ENCODE results near the gene QRFP.

Gene QRFP

GRCh38 chr9:130905902-130906734 is 9.5 kb upstream of the QRFP start:
- Histone ChIP-seq H3K4me3 (ENCODE audit: insufficient read depth in 1 of 2, low read depth in 1 of 2, low read length in 2 of 2) (no peak overlapping the region), H3K9ac (ENCODE audit: low read length) (no peak overlapping the region), H3K4me2 (ENCODE audit: low read length, poor library complexity, severe bottlenecking) (no peak overlapping the region), H3K9me3 (ENCODE audit: control insufficient read depth, low read length) (no peaks in the 10 kb centered on the region), H2AFZ (ENCODE audit: low read depth, low read length) (no peak overlapping the region), H3K14ac (ENCODE audit: low read length in 2 of 2) (no peak overlapping the region), H2BK5ac (ENCODE audit: low read depth, low read length, poor library complexity, severe bottlenecking) (no peak overlapping the region), H4K91ac (ENCODE audit: low read length) (no peak overlapping the region), H3K36me3 (ENCODE audit: control insufficient read depth in 1 of 2, insufficient read depth in 2 of 2, low read depth in 1 of 2, low read length in 2 of 2) (peaks cover 0 to 10% of the 10 kb centered on the region in 2 experiments), H2AK5ac (ENCODE audit: low read length, severe bottlenecking) (no peak overlapping the region), H3K27ac (ENCODE audit: low read length, poor library complexity, severe bottlenecking) (no peak overlapping the region), H3K4ac (ENCODE audit: low read depth in 1 of 2, low read length in 2 of 2) (no peak overlapping the region), H3K79me1 (replicated peaks; ENCODE audit: low read length, poor library complexity, severe bottlenecking) (no peaks in the 10 kb centered on the region), H4K8ac (ENCODE audit: low read length) (no peak overlapping the region), H3K23ac (ENCODE audit: low read length in 2 of 2) (no peak overlapping the region), H2BK120ac (ENCODE audit: low read depth, low read length) (no peak overlapping the region), H2BK12ac (ENCODE audit: low read length in 2 of 2) (no peak overlapping the region), H3K27me3 (ENCODE audit: control insufficient read depth in 1 of 2, insufficient read depth in 1 of 2, low read length in 2 of 2) (peaks cover 5 to 50% of the 10 kb centered on the region in 2 experiments), H3K18ac (ENCODE audit: low read depth in 1 of 2, low read length in 2 of 2) (no peak overlapping the region), H2BK15ac (ENCODE audit: low read depth, poor library complexity, severe bottlenecking) (no peak overlapping the region), H3K4me1 (ENCODE audit: control insufficient read depth, insufficient read depth, low read depth, low read length) (peaks cover 6% of the 10 kb centered on the region)
- WGBS, result 88% methylated on average over 22 of the region's 24 CpGs
- DNase-seq, result no peak

DNA sequence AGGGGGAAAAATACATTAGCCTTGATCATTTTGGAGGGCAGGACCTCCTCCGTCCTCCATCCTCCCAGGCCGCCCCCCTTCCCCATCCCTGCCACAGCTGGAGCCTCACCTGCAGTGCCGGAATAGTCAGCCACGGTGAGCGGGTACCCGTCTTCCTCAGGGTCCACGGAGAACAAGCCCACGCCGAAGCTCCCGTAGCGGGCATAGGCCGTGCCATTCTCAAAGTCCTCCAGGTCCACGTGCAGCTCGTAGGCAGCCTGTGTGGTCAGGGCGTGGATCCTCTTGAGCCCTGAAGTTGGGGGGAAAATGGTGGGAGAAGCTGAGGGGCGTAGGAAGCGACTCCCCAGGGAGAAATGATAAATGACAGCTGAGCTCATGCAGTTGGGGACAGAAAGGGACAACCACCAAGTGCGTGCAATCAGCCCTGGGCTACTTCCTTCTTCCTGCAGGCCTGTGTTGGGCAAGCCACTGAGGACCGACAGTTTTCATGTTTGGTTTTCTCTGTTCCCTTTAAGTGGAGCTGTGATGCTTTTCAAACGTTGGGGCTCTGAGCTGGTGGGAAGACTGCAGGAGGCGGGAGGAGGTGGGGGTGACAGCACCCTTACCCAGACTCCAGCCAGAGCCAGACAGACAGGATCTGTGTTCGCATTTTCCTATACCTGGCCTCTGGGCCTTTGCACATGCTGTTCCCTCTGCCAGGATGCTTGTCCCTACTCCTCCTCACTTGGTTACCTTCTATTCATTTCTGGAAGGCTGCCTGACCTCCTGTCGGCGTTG is 8.7 kb upstream of the QRFP start:
- H2BK15ac ChIP-seq (ENCODE audit: low read depth, poor library complexity, severe bottlenecking), result no peak overlapping the region
- peaks cover 6% of the 10 kb centered on the region for H3K4me1 ChIP-seq (ENCODE audit: control insufficient read depth, insufficient read depth, low read depth, low read length)
- H3K27me3 ChIP-seq (ENCODE audit: control insufficient read depth in 1 of 2, insufficient read depth in 1 of 2, low read length in 2 of 2), result peaks cover 13 to 58% of the 10 kb centered on the region in 2 experiments
- no peak overlapping the region for H4K8ac ChIP-seq (ENCODE audit: low read length)
- H3K9me3 ChIP-seq (ENCODE audit: control insufficient read depth, low read length), result no peaks in the 10 kb centered on the region
- H3K4ac ChIP-seq (ENCODE audit: low read depth in 1 of 2, low read length in 2 of 2), result no peak overlapping the region
- no peak overlapping the region for H2BK12ac ChIP-seq (ENCODE audit: low read length in 2 of 2)
- H3K79me1 ChIP-seq (replicated peaks; ENCODE audit: low read length, poor library complexity, severe bottlenecking), result no peaks in the 10 kb centered on the region
- no peak overlapping the region for H2BK5ac ChIP-seq (ENCODE audit: low read depth, low read length, poor library complexity, severe bottlenecking)
- no peak overlapping the region for H3K9ac ChIP-seq (ENCODE audit: low read length)
- DNase-seq, result no peak
- H3K27ac ChIP-seq (ENCODE audit: low read length, poor library complexity, severe bottlenecking), result no peak overlapping the region
- H2AFZ ChIP-seq (ENCODE audit: low read depth, low read length), result no peak overlapping the region
- no peak overlapping the region for H3K4me3 ChIP-seq (ENCODE audit: insufficient read depth in 1 of 2, low read depth in 1 of 2, low read length in 2 of 2)
- 92% methylated on average over 24 of the region's 24 CpGs for WGBS
- no peak overlapping the region for H2BK120ac ChIP-seq (ENCODE audit: low read depth, low read length)
- H3K36me3 ChIP-seq (ENCODE audit: control insufficient read depth in 1 of 2, insufficient read depth in 2 of 2, low read depth in 1 of 2, low read length in 2 of 2), result peaks cover 0 to 10% of the 10 kb centered on the region in 2 experiments
- no peak overlapping the region for H3K14ac ChIP-seq (ENCODE audit: low read length in 2 of 2)
- H4K91ac ChIP-seq (ENCODE audit: low read length), result no peak overlapping the region
- no peak overlapping the region for H3K23ac ChIP-seq (ENCODE audit: low read length in 2 of 2)
- no peak overlapping the region for H3K18ac ChIP-seq (ENCODE audit: low read depth in 1 of 2, low read length in 2 of 2)
- no peak overlapping the region for H2AK5ac ChIP-seq (ENCODE audit: low read length, severe bottlenecking)
- H3K4me2 ChIP-seq (ENCODE audit: low read length, poor library complexity, severe bottlenecking), result no peak overlapping the region

- Histone ChIP-seq H2AFZ (ENCODE audit: low read depth, low read length) (no peak overlapping the region), H3K4me2 (ENCODE audit: low read length, poor library complexity, severe bottlenecking) (no peak overlapping the region), H3K27me3 (ENCODE audit: control insufficient read depth in 1 of 2, insufficient read depth in 1 of 2, low read length in 2 of 2) (peaks cover 14 to 66% of the 10 kb centered on the region in 2 experiments), H3K14ac (ENCODE audit: low read length in 2 of 2) (peak overlapping the region in 1 of 2 experiments; percentile 57), H2BK12ac (ENCODE audit: low read length in 2 of 2) (no peak overlapping the region), H3K9me3 (ENCODE audit: control insufficient read depth, low read length) (no peaks in the 10 kb centered on the region), H4K91ac (ENCODE audit: low read length) (peak overlapping the region; percentile 16), H2BK120ac (ENCODE audit: low read depth, low read length) (no peak overlapping the region), H3K36me3 (ENCODE audit: control insufficient read depth in 1 of 2, insufficient read depth in 2 of 2, low read depth in 1 of 2, low read length in 2 of 2) (peaks cover 0 to 10% of the 10 kb centered on the region in 2 experiments), H2BK5ac (ENCODE audit: low read depth, low read length, poor library complexity, severe bottlenecking) (no peak overlapping the region), H3K27ac (ENCODE audit: low read length, poor library complexity, severe bottlenecking) (no peak overlapping the region), H3K18ac (ENCODE audit: low read depth in 1 of 2, low read length in 2 of 2) (no peak overlapping the region), H3K4me3 (ENCODE audit: insufficient read depth in 1 of 2, low read depth in 1 of 2, low read length in 2 of 2) (peak overlapping the region in 1 of 2 experiments; percentile 24), H3K23ac (ENCODE audit: low read length in 2 of 2) (no peak overlapping the region), H3K4me1 (ENCODE audit: control insufficient read depth, insufficient read depth, low read depth, low read length) (peaks cover 6% of the 10 kb centered on the region), H3K4ac (ENCODE audit: low read depth in 1 of 2, low read length in 2 of 2) (no peak overlapping the region), H3K79me1 (replicated peaks; ENCODE audit: low read length, poor library complexity, severe bottlenecking) (no peaks in the 10 kb centered on the region), H4K8ac (ENCODE audit: low read length) (no peak overlapping the region), H2AK5ac (ENCODE audit: low read length, severe bottlenecking) (no peak overlapping the region), H3K9ac (ENCODE audit: low read length) (no peak overlapping the region), H2BK15ac (ENCODE audit: low read depth, poor library complexity, severe bottlenecking) (no peak overlapping the region)
- DNase-seq, result no peak
- WGBS, result 87% methylated on average over 46 of the region's 48 CpGs
Observed at GRCh38 chr9:130904070-130905044, 7.7 kb upstream of the QRFP start.
